ENCODE measurements around the gene FRMD3.
"Not testable (repeated sequence)": the region's sequence is repeated elsewhere in the genome, so short reads cannot be mapped to it uniquely, and the experiment has no call there.

FRMD3 gene

GRCh38 chr9:83384214-83384613, 154.0 kb downstream of the FRMD3 start:
- DNase-seq: no peak

- DNase-seq: no peak
Observed at GRCh38 chr9:83383034-83383433, 155.2 kb downstream of the FRMD3 start.

GRCh38 chr9:83382421-83382820, 155.8 kb downstream of the FRMD3 start:
- no peak for DNase-seq

- no peak for DNase-seq
Observed at GRCh38 chr9:83379045-83379444, 159.2 kb downstream of the FRMD3 start.

- DNase-seq: no peak
Observed at GRCh38 chr9:83372957-83373356, 165.2 kb downstream of the FRMD3 start.

DNA sequence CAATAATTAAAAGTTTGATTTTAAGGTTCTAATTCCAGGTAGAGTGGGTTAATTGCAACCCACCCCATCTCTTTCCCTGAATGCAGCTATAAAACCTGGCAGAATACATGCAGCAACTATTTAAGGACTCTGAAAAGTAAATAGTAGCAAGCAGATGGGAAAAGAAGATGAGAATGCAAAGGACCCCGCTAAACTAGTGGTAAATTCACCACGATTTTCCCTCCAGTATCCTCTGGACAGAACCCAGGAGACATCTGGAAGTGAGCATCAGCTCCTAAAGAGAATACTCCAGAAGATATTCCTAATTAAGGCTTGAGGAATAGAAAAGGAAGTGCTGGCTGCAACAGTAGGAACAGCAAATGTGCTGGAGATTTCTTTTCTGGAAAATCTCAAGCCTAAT, 170.9 kb downstream of the FRMD3 start:
- no peak for DNase-seq

DNA sequence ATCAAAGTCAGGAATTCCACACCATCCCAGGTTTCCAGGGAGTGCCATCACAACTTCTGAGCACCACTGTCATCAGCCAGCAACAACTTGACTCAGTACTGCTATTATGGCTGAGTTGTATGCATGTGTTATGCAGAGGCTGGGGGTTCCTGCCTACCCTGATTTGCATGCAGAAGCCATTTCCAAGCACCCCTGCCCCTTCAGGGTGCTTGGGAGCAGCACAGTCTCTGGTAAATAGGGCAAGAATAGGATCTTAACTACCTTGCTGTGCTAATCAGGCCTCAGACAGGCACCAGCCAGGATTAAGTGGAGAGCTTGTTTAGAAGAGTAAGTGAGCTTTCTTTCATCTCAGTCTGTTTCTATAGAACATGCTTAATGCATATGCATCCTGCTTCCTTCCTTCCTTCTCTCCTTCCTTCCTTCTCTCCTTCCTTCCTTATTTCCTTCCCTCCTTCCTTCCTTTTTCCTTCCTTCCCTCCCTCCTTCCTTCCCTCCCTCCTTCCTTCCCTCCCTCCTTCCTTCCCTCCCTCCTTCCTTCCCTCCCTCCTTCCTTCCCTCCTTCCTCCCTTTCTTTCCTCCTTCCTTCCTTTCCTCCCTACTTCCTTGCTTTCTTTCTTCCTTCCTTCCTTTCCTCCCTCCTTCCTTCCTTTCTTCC, 175.7 kb downstream of the FRMD3 start:
- no peak for DNase-seq

GRCh38 chr9:83359039-83359438, 179.2 kb downstream of the FRMD3 start:
- no peak for DNase-seq

DNA sequence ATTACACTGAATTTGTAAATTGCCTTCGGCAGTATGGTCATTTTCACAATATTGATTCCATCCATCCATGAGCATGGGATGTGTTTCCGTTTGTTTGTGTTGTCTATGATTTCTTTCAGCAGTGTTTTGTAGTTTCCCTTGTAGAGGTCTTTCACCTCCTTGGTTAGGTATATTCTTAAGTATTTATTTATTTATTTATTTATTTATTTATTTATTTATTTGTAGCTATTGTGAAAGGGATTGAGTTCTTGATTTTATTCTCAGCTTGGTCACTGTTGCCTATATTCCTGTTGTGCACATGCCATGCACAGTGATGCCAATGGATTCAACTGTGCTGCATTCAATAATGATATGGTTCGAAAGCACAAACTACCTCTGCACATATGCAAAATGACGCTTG, 179.7 kb downstream of the FRMD3 start:
- DNase-seq: not testable (repeated sequence)

DNA sequence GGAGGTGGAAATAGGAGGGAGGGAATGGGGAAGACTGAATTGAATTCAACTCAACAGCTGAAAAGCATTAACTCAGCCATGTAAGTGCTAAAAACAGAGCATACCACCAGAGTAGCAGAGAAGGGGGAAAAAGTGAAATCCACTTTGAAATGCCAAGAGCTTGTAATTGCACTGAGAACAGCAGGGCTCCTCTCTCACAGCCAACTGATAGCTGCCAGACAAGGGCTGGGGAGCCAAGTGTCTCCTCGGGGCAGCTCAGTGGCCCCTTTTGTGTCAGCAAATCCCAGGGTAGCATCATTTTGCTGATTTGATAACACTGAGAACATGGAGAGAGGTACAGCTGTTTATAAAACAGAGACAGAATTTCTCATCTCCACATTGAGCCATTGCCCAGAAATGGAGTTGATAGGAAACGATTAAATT, 182.5 kb downstream of the FRMD3 start:
- DNase-seq: no peak

DNA sequence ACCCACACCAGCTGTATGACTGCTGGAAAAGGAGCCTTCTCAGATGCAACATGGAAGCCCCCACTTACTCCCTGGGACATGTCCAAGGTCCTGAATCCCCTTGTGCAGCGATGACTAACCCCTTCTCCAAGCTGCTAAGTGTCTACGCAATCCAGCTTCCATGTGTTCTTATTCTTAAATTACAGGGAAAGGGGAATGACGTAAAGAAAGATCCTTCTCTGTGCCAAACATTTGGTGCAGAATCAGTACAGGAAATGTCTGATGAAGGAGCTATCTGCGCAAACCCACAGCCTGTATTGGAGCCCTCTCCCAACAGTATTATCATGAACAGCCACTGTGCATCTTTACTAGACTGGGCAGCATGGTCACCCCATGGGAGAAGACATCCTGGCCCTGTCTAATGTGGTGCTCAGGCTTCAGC, 183.2 kb downstream of the FRMD3 start:
- DNase-seq: no peak

DNA sequence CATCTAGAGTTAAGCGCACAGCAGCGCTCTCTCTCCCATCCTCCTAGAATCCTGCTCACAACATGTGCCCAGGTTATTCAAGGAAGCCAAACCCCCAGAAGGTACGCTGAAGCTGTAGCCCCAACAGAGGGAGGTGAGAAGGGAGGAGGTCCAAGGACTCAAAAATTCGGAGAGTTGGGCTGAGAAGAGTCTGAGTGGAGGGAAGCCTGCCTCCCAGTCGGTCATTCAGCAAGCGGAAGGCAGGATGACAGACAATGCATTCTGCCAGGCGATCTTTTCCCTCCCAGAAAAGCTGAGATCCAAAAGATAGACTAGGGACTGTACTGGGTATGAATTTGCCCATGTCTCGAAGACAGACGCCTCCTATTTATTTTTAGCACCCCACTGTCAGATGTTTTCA, 189.2 kb downstream of the FRMD3 start:
- no peak for DNase-seq

GRCh38 chr9:83346655-83347420, 191.4 kb downstream of the FRMD3 start:
- DNase-seq: no peak

- no peak for DNase-seq
Observed at GRCh38 chr9:83343366-83343999, 194.7 kb downstream of the FRMD3 start.

GRCh38 chr9:83342731-83343130, 195.5 kb downstream of the FRMD3 start:
- no peak for DNase-seq

- no peak for DNase-seq
Observed at GRCh38 chr9:83342006-83342405, 196.2 kb downstream of the FRMD3 start.

GRCh38 chr9:83340451-83340850, 197.8 kb downstream of the FRMD3 start:
- DNase-seq: no peak

DNA sequence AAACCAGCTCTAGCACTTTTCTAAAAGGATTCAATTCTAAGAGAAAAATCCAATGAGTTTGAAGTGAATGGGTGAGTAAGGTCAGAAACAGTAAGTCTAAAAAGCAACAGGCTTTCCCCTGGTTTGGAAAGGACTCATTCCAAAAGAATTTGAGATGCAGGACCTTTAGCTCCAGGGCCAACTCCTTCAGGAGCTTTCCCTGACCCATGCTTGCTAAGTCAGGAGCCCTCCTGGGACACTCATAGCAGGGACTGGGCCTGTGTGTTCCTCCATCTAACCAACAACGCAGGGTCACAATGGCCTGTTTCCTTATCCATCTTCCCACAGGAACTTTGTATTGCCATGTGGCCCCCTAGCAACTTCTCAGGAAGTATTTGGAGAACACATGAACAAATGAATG, 198.8 kb downstream of the FRMD3 start:
- DNase-seq: no peak

- DNase-seq: no peak
Observed at GRCh38 chr9:83336706-83337105, 201.5 kb downstream of the FRMD3 start.

DNA sequence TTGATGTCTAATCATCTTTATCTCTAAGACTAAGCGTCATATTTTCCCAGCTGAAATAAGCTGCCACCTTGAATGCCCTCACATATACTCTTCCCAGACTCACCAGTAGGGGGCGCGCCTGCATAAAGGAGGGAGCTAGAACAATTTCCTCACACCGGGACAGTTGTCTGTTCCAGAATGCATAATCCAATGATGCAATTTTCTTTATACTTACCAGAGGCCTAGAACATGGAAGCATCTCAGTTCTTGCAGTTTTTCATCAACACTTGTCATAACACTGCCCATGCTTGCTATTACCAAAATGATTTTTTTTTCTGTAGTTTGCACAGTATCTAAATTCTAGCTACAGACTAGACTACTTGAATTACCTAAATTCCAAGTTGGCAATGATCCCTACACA, 203.9 kb downstream of the FRMD3 start:
- peak; percentile 38 for DNase-seq

DNA sequence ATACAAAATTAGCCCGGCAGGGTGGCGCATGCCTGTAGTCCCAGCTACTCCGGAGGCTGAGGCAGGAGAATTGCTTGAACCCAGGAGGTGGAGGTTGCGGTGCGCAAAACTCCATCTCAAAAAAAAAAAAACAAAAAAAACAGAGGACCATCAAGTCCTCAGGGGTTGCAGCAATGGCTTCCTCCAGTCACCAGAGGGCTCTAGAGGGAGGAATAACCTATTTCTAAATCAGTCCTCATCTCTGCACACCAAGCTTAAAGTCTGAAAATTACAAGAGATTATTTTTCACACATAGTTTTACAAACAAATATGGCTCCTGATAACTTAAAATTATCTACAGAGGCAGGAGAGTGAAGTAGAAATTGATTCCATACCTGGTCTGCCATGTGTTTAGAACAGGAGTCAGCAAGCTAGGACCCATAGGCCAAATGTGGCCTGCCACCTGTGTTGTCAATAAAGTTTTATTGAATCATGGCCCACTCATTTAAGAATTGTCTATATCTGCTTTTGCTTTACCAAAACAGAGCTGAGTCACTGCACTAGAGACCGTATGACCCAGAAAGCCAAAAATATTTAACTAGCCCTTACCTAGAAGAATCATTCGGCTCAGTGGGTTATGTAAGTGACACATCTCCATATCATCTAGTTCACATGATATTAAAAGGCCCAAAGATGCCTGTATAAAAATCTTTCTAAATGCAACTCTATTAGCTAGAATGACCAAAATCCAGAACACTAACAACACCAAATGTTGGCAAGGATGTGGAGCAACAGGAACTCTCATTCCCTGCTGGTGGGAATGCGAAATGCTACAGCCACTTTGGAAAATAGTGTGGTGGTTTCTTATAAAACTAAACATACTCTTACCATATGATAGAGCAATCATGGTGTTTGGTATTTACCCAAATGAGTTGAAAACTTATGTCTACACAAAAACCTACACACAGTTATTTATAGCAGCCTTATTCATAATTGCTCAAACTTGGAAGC, 207.7 kb downstream of the FRMD3 start:
- no peak for DNase-seq

GRCh38 chr9:83327750-83328622, 210.2 kb downstream of the FRMD3 start:
- DNase-seq: no peak
